DND-41 (cell line): Measurements from ENCODE around the gene VSTM2B.

Source experiments
- EZH2 ChIP-seq: IDR thresholded peaks from 3 replicates; pipeline ENCODE4 v1.6.1; 2012; ENCODE audit warnings: borderline replicate concordance, low read depth, mild to moderate bottlenecking, moderate library complexity, low read length, inconsistent platforms; ENCODE audit not compliant: severe bottlenecking
- TF ChIP-seq, protein P1 (sequence below): IDR thresholded peaks from 2 replicates; pipeline ENCODE4 v1.5.1; 2012; ENCODE audit warnings: borderline replicate concordance, low read length, moderate library complexity, mild to moderate bottlenecking; ENCODE audit not compliant: poor library complexity, severe bottlenecking; ENCODE audit errors: extremely low read depth

DNA sequence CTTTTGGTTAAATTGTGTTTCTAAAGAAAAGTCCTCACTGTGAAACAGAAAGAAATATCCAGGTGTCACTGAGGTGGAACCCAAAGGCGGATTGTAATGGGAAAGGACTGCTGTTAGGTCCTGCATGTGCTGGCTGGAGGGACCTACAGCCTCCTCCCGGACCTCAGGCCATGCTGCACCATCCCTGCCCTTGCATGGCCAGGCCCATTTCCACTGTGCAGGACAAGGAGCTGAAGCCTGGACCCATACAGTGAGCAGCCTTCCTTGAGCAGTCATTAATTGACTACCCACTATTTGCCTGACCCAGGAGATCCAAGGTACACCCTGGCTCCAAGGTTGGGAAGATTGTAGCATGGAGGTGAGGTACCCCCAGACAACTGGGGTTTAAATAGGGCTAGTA lies 17.6 kb downstream of the VSTM2B start:
- TF ChIP-seq, protein P1, sequence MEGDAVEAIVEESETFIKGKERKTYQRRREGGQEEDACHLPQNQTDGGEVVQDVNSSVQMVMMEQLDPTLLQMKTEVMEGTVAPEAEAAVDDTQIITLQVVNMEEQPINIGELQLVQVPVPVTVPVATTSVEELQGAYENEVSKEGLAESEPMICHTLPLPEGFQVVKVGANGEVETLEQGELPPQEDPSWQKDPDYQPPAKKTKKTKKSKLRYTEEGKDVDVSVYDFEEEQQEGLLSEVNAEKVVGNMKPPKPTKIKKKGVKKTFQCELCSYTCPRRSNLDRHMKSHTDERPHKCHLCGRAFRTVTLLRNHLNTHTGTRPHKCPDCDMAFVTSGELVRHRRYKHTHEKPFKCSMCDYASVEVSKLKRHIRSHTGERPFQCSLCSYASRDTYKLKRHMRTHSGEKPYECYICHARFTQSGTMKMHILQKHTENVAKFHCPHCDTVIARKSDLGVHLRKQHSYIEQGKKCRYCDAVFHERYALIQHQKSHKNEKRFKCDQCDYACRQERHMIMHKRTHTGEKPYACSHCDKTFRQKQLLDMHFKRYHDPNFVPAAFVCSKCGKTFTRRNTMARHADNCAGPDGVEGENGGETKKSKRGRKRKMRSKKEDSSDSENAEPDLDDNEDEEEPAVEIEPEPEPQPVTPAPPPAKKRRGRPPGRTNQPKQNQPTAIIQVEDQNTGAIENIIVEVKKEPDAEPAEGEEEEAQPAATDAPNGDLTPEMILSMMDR, result no peak
- no peak for TF ChIP-seq EZH2
